ENCODE data around the gene NOL3. TPM values are rescaled to one million over a fixed set of nuclear protein-coding genes. Genes with fewer than 3 reads are reported as not detected.

NOL3 gene
- total RNA-seq, 4 donors from 2014 or later, result 17.1 to 60.4 (median 41.3) TPM

- ATAC-seq (ENCODE audit: low FRiP score) (no peak), DNase-seq (ENCODE audit: low spot score) (no peak)
- TF ChIP-seq CTCF (IDR thresholded peaks at IDR 0.05), result no peak
Measured at GRCh38 chr16:67161595-67162058, 8.7 kb upstream of the NOL3 start.

GRCh38 chr16:67162506-67163163 lies 7.7 kb upstream of the NOL3 start:
- TF ChIP-seq CTCF (IDR thresholded peaks at IDR 0.05), result no peak
- no peak for ATAC-seq (ENCODE audit: low FRiP score)
- DNase-seq (ENCODE audit: low spot score), result no peak

GRCh38 chr16:67163164-67163998 lies 7.0 kb upstream of the NOL3 start:
- ATAC-seq (ENCODE audit: low FRiP score), result no peak
- no peak for DNase-seq (ENCODE audit: low spot score)

GRCh38 chr16:67163999-67164558 lies 6.3 kb upstream of the NOL3 start:
- no peak for DNase-seq (ENCODE audit: low spot score)
- no peak for TF ChIP-seq CTCF (IDR thresholded peaks at IDR 0.05)
- no peak for ATAC-seq (ENCODE audit: low FRiP score)

More at GRCh38 chr16:67163164-67163998, 7.0 kb upstream of the NOL3 start:
- no peak for TF ChIP-seq CTCF (IDR thresholded peaks at IDR 0.05)

GRCh38 chr16:67164599-67165061 lies 5.7 kb upstream of the NOL3 start, which contains the start of gene HSF4:
Gene HSF4 (plus strand): TSS chr16:67164745. CDS start chr16:67164812, 67 bp downstream.
- DNase-seq (ENCODE audit: low spot score), result no peak
- ATAC-seq (ENCODE audit: low FRiP score), result peak; percentile 37
- no peak for TF ChIP-seq CTCF (IDR thresholded peaks at IDR 0.05)

GRCh38 chr16:67165121-67166078 lies 4.9 kb upstream of the NOL3 start:
- ATAC-seq (ENCODE audit: low FRiP score) (no peak), DNase-seq (ENCODE audit: low spot score) (no peak)
- no peak for TF ChIP-seq CTCF (IDR thresholded peaks at IDR 0.05)

All from omental fat pad (tissue), 4 donors.